HFFc6 (cell line): ENCODE results near the gene ULBP1. TPM values are rescaled to one million over a fixed set of nuclear protein-coding genes. Genes with fewer than 3 reads are reported as not detected.
A peak's percentile ranks its signal among the peaks of the same experiment; 100 is the strongest.
"Not testable (repeated sequence)": the region's sequence is repeated elsewhere in the genome, so short reads cannot be mapped to it uniquely, and the experiment has no call there.

ENCODE experiments used
- DNase-seq: peaks from one replicate; pipeline ENCODE4 v3.0.0-alpha.2; 2018
- H3K27ac Mint-ChIP-seq: 2 replicates; pipeline ENCODE4 v1.8.0; 2020; ENCODE audit warnings: mild to moderate bottlenecking, mixed read lengths
- H3K27me3 Mint-ChIP-seq: 2 replicates; pipeline ENCODE4 v1.8.0; 2021; ENCODE audit warnings: mild to moderate bottlenecking, moderate library complexity, mixed read lengths; ENCODE audit not compliant: insufficient read depth
- H3K36me3 Mint-ChIP-seq: 2 replicates; pipeline ENCODE4 v1.8.0; 2021; ENCODE audit warnings: low read depth, mixed read lengths
- H3K4me1 Mint-ChIP-seq: 2 replicates; pipeline ENCODE4 v1.8.0; 2020; ENCODE audit warnings: low read depth, mixed read lengths
- H3K4me3 Mint-ChIP-seq: 2 replicates; pipeline ENCODE4 v1.8.0; 2020; ENCODE audit warnings: mild to moderate bottlenecking, moderate library complexity, mixed read lengths
- H3K9me3 Mint-ChIP-seq: 2 replicates; pipeline ENCODE4 v1.8.0; 2020; ENCODE audit warnings: mild to moderate bottlenecking, mixed read lengths
- total RNA-seq, 6 experiments: library from RNA; stranded (reverse); fragmentation: NEBNext Ultra II Directional; extraction: Animal tissue kit (Norgen Biotek cat#: 25700); gene quantifications; 2 replicates in 1 of 6; 3 replicates in 5 of 6; pipeline ENCODE4 v1.2.3, GENCODE V29; 2021
- TF ChIP-seq, protein P1 (sequence below): fragments of 200-600 bp; sonication (generic); IDR thresholded peaks from 2 replicates; pipeline ENCODE4 v1.5.0; 2021; ENCODE audit warnings: antibody characterized with exemption, mild to moderate bottlenecking

Gene ULBP1
- total RNA-seq, 6 experiments from 2014 or later: 8.6 to 12.7 (median 9.8) TPM

DNA sequence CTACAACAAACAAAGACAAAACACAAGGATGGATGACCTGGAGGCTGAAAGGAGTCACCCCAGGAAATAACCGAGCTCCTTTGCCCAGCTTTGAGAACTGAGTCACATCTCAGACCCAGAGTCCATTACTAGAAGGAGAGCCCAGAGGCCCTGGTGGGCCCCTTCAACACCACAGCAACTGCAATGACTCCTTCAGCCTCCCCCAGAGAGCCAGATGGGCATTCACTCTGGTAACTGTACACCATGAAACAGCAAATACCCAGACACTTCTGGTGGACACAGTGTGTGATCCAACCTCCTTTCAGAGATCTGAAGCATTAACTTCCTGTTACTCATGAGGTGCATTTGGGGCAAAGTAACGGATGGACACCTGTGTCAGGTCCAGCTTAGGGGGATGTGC lies 39.0 kb downstream of the ULBP1 start:
- peaks cover 4% of the 10 kb centered on the region for H3K36me3 Mint-ChIP-seq
- H3K27me3 Mint-ChIP-seq: peaks cover 28% of the 10 kb centered on the region
- peaks cover 6% of the 10 kb centered on the region for H3K4me1 Mint-ChIP-seq
- H3K27ac Mint-ChIP-seq: no peak overlapping the region
- no peak for DNase-seq
- H3K4me3 Mint-ChIP-seq: no peak overlapping the region
- TF ChIP-seq, protein P1, sequence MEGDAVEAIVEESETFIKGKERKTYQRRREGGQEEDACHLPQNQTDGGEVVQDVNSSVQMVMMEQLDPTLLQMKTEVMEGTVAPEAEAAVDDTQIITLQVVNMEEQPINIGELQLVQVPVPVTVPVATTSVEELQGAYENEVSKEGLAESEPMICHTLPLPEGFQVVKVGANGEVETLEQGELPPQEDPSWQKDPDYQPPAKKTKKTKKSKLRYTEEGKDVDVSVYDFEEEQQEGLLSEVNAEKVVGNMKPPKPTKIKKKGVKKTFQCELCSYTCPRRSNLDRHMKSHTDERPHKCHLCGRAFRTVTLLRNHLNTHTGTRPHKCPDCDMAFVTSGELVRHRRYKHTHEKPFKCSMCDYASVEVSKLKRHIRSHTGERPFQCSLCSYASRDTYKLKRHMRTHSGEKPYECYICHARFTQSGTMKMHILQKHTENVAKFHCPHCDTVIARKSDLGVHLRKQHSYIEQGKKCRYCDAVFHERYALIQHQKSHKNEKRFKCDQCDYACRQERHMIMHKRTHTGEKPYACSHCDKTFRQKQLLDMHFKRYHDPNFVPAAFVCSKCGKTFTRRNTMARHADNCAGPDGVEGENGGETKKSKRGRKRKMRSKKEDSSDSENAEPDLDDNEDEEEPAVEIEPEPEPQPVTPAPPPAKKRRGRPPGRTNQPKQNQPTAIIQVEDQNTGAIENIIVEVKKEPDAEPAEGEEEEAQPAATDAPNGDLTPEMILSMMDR: no peak
- no peaks in the 10 kb centered on the region for H3K9me3 Mint-ChIP-seq

DNA sequence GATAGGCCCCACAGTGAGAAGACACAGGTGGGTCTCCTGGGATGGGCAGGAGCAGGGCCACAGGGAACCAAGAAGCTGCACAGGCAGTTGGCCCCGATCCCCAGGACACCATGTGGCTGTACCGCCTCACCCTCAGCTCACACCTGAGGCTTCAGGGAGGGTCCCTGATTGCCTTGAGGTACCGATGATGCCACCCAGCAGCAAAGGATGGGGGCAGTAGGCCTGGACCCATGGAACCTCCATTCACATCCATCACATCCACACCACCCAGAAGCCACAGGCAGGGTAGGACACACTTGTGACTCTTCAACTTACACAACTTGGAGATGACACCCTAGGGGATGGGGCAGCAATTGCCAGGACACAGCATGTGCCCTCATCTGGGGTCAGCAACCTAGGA lies 39.9 kb downstream of the ULBP1 start:
- not testable (repeated sequence) for H3K4me1 Mint-ChIP-seq, H3K36me3 Mint-ChIP-seq, H3K4me3 Mint-ChIP-seq, H3K27ac Mint-ChIP-seq, H3K9me3 Mint-ChIP-seq, DNase-seq
- H3K27me3 Mint-ChIP-seq: peaks cover 30% of the 10 kb centered on the region

DNA sequence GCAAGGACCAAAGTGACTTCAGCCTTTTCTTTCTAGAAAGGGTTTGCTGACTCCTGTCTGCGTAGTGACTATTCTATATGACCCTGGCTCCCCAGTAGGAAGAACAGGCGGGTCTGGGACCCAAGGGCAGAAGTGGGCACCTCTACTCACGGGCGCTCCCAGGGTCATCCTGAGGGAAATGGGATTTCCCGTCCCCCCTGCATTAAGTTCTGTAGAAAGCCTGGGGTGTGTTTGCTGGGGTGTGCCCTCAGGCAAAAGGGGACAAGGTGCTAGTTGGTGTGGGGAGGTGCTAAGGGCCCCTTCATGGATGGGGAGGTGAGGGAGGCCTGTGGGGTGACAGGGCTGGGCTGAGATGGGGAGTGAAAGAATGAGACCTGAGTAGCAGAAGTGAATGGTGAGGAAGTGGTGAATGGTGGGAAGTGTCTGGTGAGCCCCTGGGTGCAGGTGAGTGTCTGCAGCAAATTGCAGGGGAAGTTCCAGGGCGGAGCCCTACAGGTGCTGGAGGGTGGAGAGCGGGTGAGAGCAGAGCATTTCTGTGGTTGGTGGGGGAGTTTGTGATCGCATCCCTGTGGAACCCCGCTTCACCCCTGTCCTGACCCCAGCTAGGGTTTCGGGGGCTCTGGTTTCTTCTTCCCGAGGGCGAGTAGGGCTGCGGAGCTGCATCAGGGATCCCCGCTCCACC lies 40.5 kb downstream of the ULBP1 start:
- Mint-ChIP-seq H3K27ac (no peak overlapping the region), H3K27me3 (peaks cover 34% of the 10 kb centered on the region), H3K36me3 (peaks cover 4% of the 10 kb centered on the region), H3K9me3 (no peaks in the 10 kb centered on the region), H3K4me3 (peak overlapping the region; percentile 86), H3K4me1 (peaks cover 12% of the 10 kb centered on the region)
- TF ChIP-seq, protein P1: no peak
- DNase-seq: no peak

DNA sequence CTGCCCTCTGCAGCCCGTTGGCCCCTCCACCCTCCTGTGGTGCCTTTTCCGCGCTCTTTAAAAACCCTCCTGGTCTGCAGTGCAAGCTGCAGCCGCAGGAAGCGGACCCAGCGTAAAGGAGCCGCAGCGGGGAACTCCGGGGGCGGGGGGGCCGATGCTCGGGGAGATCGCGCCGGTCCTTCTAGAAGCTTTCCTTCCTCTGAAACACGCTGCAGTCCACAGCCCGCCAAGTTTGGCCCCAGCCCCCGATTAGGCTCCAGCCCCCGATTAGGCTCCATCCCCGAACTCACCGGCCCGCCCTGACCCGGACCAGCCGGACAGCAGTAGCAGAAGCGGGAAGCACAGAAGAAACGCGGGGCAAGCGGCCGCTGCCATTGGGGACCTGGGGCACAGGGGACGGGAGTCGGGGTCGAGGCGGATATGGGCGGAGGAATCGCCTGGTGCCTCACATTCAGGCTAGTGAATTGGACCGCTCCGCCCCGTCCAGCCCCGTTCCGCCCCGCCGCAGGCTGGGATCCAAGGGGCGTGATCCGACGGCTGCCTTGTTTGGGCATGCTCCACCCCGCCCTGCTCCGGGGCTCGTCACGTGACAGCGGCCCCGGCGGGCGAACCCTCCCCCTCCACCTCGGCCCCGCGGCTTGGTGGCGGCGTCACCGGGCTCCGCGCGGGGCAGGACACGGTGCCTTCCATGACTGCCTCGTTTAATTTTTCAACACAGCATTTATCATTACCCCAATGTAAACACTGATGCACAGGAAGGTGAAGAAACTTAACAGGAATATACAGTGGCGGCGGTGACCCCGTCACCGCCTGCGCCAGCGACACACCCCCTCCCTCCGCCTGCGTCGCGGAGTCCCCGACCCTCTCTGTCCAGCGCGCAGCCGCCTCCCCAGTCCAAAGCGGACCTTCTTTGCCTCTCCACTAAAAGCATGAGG lies 41.3 kb downstream of the ULBP1 start:
- Mint-ChIP-seq H3K27me3 (peaks cover 31% of the 10 kb centered on the region), H3K4me3 (peak overlapping the region; percentile 86), H3K4me1 (peaks cover 12% of the 10 kb centered on the region), H3K27ac (0 out of 2 replicates have a peak overlapping the region, but pooled peaks have one; percentile 12), H3K36me3 (peaks cover 4% of the 10 kb centered on the region), H3K9me3 (no peaks in the 10 kb centered on the region)
- DNase-seq: peak; percentile 80
- TF ChIP-seq, protein P1: peak; percentile 6; the same call in 1 of the 2 replicates

DNA sequence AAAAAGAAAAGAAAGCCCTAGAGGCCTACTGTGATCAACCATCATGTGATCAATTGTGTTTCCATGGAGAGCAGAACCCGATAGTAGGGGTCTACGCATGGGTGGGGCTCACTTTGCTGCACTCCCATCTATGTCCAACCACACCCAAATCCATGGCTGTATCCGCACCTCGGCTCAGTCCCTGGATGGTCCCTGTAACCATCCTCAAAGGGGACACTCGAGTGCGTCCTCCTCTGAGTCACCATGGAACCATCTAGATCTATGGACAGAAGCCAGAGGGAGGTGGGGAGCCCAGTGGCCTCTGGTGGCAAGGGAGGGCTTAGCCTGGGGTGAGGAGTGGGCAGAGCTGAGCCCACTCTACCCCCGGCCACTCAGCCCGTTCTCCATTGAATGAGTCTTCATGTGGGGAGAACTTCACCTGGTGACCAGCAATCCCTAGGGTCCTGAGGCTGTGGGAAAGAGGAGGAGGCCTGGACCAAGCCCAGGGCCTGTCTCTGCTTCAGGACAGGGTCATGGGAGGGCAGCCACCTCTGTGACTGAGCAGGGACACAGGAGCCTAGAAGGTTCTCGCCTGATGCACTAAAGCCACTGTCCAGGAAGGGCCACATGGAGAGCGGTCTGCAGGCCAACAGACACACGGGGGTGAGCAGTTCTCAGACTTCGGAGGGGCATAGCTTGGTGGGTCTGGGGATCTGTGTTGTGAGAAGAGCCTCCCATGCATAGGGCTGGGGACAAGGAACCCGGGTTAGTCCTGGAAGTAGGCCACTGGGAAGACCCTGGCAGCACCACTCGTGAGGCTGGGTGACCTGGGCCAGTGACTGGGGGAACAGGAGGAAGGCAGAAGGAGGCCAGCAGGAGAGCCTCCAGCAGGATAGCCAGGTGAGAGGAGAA lies 42.3 kb downstream of the ULBP1 start:
- H3K4me1 Mint-ChIP-seq: peaks cover 12% of the 10 kb centered on the region
- peak overlapping the region; percentile 12; the same call in 1 of the 2 replicates for H3K27ac Mint-ChIP-seq

More for the DNA sequence above, 42.3 kb downstream of the ULBP1 start:
- H3K27me3 Mint-ChIP-seq: peaks cover 27% of the 10 kb centered on the region
- H3K9me3 Mint-ChIP-seq: no peaks in the 10 kb centered on the region
- H3K36me3 Mint-ChIP-seq: peaks cover 4% of the 10 kb centered on the region
- peak overlapping the region; percentile 86 for H3K4me3 Mint-ChIP-seq
- DNase-seq: no peak
- TF ChIP-seq, protein P1: no peak
